ENCODE measurements around the gene PPP3CA.

Gene PPP3CA

DNA sequence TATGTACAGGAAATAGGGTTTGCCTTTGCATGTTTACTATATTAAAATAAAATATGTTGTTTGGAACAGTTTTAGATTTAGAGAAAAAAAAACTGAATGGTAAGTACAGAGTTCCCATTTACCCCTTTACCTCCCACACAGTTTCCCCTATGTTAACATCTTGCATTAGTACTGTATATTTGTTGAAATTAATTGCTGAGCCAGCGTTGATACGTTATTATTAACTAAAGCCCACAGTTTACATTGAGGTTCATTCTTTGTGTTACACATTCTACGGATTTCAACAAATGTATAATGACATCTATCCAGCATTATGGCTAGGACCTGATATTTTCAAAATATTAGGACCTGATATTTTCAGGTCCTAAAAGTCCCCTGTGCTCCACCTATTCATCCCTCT, 70.7 kb downstream of the PPP3CA start:
- H4K20me1 ChIP-seq (ENCODE audit: insufficient read depth) = no peaks in the 10 kb centered on the region; the same call in 1 of the 2 replicates
- H3K27ac ChIP-seq = no peak overlapping the region
- no peak overlapping the region for H2AFZ ChIP-seq (ENCODE audit: low read depth)
- H3K4me1 ChIP-seq (ENCODE audit: low read depth, poor library complexity, severe bottlenecking) = peaks cover 13% of the 10 kb centered on the region
- no peaks in the 10 kb centered on the region for H3K36me3 ChIP-seq (ENCODE audit: insufficient read depth)
- TF ChIP-seq, protein P1, sequence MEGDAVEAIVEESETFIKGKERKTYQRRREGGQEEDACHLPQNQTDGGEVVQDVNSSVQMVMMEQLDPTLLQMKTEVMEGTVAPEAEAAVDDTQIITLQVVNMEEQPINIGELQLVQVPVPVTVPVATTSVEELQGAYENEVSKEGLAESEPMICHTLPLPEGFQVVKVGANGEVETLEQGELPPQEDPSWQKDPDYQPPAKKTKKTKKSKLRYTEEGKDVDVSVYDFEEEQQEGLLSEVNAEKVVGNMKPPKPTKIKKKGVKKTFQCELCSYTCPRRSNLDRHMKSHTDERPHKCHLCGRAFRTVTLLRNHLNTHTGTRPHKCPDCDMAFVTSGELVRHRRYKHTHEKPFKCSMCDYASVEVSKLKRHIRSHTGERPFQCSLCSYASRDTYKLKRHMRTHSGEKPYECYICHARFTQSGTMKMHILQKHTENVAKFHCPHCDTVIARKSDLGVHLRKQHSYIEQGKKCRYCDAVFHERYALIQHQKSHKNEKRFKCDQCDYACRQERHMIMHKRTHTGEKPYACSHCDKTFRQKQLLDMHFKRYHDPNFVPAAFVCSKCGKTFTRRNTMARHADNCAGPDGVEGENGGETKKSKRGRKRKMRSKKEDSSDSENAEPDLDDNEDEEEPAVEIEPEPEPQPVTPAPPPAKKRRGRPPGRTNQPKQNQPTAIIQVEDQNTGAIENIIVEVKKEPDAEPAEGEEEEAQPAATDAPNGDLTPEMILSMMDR (conservative IDR thresholded peaks at IDR 0.05; ENCODE audit: low read depth, low read length) = no peak
- H3K4me3 ChIP-seq (IDR thresholded peaks at IDR 0.05; ENCODE audit: insufficient read depth, low read depth, low read length) = no peak overlapping the region
- H3K9ac ChIP-seq = no peak overlapping the region
- H3K27me3 ChIP-seq (ENCODE audit: insufficient read depth, low read depth) = no peaks in the 10 kb centered on the region
- H3K4me2 ChIP-seq = no peak overlapping the region
- peaks cover 5% of the 10 kb centered on the region; the same call in 1 of the 2 replicates for H3K79me2 ChIP-seq (ENCODE audit: insufficient read depth, low read depth)

DNA sequence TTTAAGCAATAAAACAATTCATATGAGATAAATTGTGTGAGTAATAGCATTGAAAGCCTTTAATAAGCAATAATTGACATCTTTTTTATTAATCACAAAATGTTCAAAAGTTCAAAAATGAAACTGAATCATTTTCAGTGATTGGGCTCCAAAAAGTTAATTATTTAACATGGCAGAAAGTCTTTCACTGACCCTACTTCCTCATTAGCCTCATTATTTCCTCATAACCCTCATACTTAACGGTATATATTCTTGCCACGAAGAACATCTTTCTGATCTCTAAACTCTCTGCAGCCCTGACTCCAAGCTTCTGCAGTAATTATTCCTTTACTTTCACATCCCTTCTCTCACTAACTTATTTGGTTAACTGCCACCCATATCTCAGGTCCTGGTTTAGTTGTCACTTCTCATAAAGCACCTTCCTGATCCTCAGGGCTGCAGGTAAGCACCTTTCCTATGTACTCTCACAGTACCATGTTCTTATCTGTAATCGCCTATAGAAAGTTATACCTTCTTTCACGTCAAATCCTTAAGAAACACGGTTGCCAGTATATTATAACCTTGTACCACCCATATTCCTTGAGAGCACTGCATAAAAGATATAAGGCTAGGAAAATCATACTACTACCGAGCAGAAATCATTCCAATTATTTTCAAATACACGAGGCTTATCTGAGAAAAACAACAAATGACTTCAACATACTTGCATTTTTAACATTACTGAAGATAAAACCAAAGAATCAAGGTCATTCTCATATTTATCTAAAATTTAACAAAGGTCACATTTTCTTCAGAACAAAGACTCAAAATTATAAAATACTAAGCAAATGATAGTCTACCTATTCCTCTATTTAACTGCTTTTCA, 72.2 kb downstream of the PPP3CA start:
- no peak overlapping the region for H3K4me2 ChIP-seq
- H3K4me3 ChIP-seq (IDR thresholded peaks at IDR 0.05; ENCODE audit: insufficient read depth, low read depth, low read length) = no peak overlapping the region
- no peak overlapping the region for H2AFZ ChIP-seq (ENCODE audit: low read depth)
- no peak overlapping the region for H3K27ac ChIP-seq
- no peak overlapping the region for H3K9ac ChIP-seq
- TF ChIP-seq, protein P1 (conservative IDR thresholded peaks at IDR 0.05; ENCODE audit: low read depth, low read length) = no peak
- no peaks in the 10 kb centered on the region for H3K36me3 ChIP-seq (ENCODE audit: insufficient read depth)
- no peaks in the 10 kb centered on the region for H3K27me3 ChIP-seq (ENCODE audit: insufficient read depth, low read depth)
- peaks cover 5% of the 10 kb centered on the region; the same call in 1 of the 2 replicates for H3K79me2 ChIP-seq (ENCODE audit: insufficient read depth, low read depth)
- no peaks in the 10 kb centered on the region; the same call in 1 of the 2 replicates for H4K20me1 ChIP-seq (ENCODE audit: insufficient read depth)
- peaks cover 13% of the 10 kb centered on the region for H3K4me1 ChIP-seq (ENCODE audit: low read depth, poor library complexity, severe bottlenecking)

DNA sequence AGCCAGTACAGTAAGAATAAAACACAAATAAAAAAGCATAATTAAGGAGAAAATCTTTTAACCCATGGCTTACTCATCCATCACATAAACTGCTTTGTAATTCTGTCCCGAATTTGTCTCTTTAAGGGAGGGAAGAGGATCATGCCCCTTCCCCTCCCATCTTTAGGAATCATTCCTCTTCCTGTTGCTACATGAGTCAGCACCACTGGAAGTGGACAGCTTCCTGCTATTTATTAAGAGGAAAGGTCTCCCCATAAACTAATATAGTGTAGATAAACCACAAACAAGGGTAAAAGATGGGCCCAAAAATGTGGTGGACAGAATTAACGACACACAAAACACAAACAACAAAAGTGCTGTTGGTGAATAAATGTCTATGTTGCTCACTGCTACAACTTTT, 75.8 kb downstream of the PPP3CA start:
- H3K9ac ChIP-seq = no peak overlapping the region
- H3K27me3 ChIP-seq (ENCODE audit: insufficient read depth, low read depth) = no peaks in the 10 kb centered on the region
- H3K36me3 ChIP-seq (ENCODE audit: insufficient read depth) = no peaks in the 10 kb centered on the region
- TF ChIP-seq, protein P1 (conservative IDR thresholded peaks at IDR 0.05; ENCODE audit: low read depth, low read length) = no peak
- H3K4me3 ChIP-seq (IDR thresholded peaks at IDR 0.05; ENCODE audit: insufficient read depth, low read depth, low read length) = no peak overlapping the region
- H3K4me1 ChIP-seq (ENCODE audit: low read depth, poor library complexity, severe bottlenecking) = peaks cover 4% of the 10 kb centered on the region
- H4K20me1 ChIP-seq (ENCODE audit: insufficient read depth) = no peaks in the 10 kb centered on the region; the same call in none of the 2 replicates
- H3K79me2 ChIP-seq (ENCODE audit: insufficient read depth, low read depth) = peaks cover 17% of the 10 kb centered on the region
- H3K27ac ChIP-seq = no peak overlapping the region
- H2AFZ ChIP-seq (ENCODE audit: low read depth) = no peak overlapping the region
- no peak overlapping the region for H3K4me2 ChIP-seq

DNA sequence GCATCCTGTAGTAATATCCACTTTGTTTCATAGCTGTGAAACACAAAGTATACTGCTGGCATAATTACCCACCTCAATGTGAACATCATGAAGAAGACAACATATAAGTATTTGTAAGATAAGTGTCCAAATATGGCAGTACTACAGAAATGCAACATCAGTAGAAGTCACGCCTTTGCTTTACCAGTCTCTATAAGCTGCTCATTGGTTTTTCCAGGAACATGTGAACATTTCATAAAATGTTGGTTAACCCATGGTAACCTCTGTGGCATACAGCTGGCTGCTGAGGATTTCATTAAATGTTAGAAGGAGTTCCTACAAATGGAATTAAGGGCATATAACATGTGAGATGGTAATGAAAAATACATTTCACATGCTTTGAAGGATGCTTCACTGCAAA, 77.6 kb downstream of the PPP3CA start:
- H4K20me1 ChIP-seq (ENCODE audit: insufficient read depth) = no peaks in the 10 kb centered on the region; the same call in 1 of the 2 replicates
- no peak overlapping the region for H3K4me2 ChIP-seq
- H3K4me3 ChIP-seq (IDR thresholded peaks at IDR 0.05; ENCODE audit: insufficient read depth, low read depth, low read length) = no peak overlapping the region
- TF ChIP-seq, protein P1 (conservative IDR thresholded peaks at IDR 0.05; ENCODE audit: low read depth, low read length) = no peak
- no peak overlapping the region for H3K27ac ChIP-seq
- peaks cover 12% of the 10 kb centered on the region for H3K79me2 ChIP-seq (ENCODE audit: insufficient read depth, low read depth)
- H3K27me3 ChIP-seq (ENCODE audit: insufficient read depth, low read depth) = no peaks in the 10 kb centered on the region
- H3K4me1 ChIP-seq (ENCODE audit: low read depth, poor library complexity, severe bottlenecking) = peaks cover 22% of the 10 kb centered on the region
- no peak overlapping the region for H3K9ac ChIP-seq
- no peak overlapping the region for H2AFZ ChIP-seq (ENCODE audit: low read depth)
- no peaks in the 10 kb centered on the region for H3K36me3 ChIP-seq (ENCODE audit: insufficient read depth)

All from KMS-11 (cell line).